Breast epithelium (tissue), 3 donors: ENCODE results near the gene CTTNBP2NL.

ENCODE experiments used
- CTCF ChIP-seq, 3 donors: fragments of 450-650 bp; IDR thresholded peaks; one replicate each; pipeline ENCODE4 v1.5.1; 2016 to 2017; ENCODE audit warnings: antibody characterized with exemption in 3 of 3, mild to moderate bottlenecking in 3 of 3, moderate library complexity in 3 of 3
- POLR2A ChIP-seq: fragments of 450-650 bp; IDR thresholded peaks from one replicate; pipeline ENCODE4 v1.6.1; 2016; ENCODE audit warnings: antibody characterized with exemption, mild to moderate bottlenecking, moderate library complexity
- POLR2AphosphoS5 ChIP-seq, 3 donors: sonication (generic); formaldehyde crosslinking; IDR thresholded peaks; one replicate each; pipeline ENCODE4 v1.6.1; 2017; ENCODE audit warnings: antibody characterized with exemption in 3 of 3

GRCh38 chr1:112439592-112439991 lies 43.6 kb downstream of the CTTNBP2NL start:
- TF ChIP-seq POLR2A (no peak), CTCF (IDR thresholded peaks at IDR 0.05) (no peak), POLR2AphosphoS5 (IDR thresholded peaks at IDR 0.05) (no peak)
